Stimulated activated CD4-positive, alpha-beta T cell treated with anti-CD3 and anti-CD28 coated beads, TNF-alpha, amount 100 ng/mL, for 48 hours (primary cell): ENCODE results near the gene PSMF1.
A peak's percentile ranks its signal among the peaks of the same experiment; 100 is the strongest.
"Not testable (repeated sequence)": the region's sequence is repeated elsewhere in the genome, so short reads cannot be mapped to it uniquely, and the experiment has no call there.

Experiments
- DNase-seq, 3 donors: peaks; one replicate each; pipeline ENCODE4 v3.0.0-alpha.2; 2020; ENCODE audit warnings: low read depth in 3 of 3

PSMF1 gene

DNA sequence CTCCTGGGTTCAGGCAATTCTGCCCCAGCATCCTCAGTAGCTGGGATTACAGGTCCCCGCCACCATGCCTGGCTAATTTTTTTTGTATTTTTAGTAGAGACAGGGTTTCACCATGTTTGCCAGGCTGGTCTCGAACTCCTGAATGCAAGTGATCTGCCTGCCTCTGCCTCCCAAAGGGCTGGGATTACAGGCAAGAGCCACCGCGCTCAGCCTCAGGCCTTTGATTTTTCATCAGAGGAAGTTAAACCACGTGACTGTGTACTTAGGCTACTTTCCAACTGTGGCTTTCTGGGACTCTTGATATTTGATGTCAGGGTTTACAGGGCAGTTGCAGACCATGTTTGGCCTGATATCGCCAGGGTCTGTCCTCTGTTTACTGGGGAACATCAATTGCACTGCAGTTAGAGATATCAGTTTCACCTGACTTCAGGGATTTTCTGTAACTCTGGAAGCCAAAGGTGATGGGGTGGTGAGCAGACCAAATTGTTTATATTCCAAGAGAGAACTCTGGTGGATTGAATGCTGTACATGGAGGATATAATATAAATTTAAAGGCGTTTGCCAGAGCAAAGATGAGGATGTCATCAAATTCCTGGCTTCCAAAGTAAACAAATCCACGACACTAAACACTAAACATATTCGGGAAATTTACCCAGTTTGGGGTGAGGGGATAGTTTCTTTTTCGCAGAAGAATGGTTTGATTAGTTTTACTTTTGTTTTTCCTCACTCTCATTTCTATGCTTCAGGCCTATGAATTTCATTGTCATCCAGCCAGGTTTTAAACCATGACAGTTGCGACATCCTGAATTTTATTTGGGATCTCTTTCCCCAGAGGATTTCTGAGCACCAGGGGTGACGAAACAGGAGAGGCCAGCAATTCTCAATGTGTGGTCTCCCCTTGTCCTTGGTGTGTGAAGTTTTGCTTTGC, 4.2 kb downstream of the PSMF1 start:
- no peak for DNase-seq

DNA sequence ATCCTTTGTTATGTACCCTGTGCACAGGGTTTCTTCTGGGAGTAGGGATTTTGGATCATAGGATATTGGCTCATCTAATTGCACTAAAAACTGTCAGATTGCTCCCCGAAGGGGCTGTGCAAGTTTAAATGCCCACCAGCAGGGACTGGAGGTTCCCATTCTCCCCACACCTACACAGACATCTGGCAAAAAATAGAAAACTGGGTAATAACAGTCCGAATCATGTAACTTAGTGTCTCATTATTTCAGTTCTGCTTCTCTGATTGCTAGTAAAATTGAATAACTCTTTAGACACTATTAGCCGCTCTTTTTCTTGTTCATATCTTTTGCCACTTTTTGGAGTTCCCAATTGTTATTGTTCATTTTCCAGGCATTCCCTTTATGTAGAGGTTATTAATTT, 5.3 kb downstream of the PSMF1 start:
- DNase-seq, result no peak

DNA sequence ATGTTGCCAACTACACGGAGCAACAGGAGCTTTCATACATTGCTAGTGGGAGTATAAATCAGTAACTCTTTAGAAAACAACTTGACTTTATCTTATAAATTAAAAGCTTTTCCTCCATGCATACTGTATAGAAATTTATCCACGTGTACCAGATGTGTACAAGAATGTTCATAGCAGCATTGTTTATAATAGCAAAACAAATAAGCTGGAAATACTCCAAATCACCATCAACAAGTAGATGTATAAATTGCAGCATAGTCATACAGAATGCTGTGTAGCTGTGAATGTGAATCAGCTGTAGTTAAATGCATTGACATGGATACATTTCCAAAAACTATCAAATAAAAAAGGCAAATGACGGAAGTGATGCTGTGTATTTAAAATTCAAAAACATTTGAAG, 6.0 kb downstream of the PSMF1 start:
- no peak for DNase-seq

- DNase-seq, result no peak
These were observed 6.9 kb downstream of the PSMF1 start for GRCh38 chr20:1125277-1125676.

DNA sequence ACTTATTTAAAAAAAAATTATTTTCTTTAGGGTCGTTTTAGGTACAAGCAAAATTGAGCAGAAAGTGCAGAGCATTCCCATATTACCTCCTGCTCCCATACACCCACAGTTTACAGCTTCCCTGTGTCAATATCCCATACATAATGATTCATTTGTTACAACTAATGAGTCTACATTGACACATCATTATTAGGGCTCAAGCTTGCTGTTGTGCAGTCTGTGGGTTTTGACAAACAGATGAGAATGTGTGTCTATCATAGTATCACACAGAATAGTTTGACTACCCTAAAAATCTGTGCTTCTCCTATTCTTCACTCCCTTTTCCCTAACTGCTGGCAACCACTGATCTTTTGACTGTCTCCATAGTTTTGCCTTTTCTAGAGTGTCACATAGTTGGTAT, 9.4 kb downstream of the PSMF1 start:
- DNase-seq, result no peak

- no peak for DNase-seq
These were observed 11.8 kb downstream of the PSMF1 start for GRCh38 chr20:1130058-1130694.

- DNase-seq, result no peak
These were observed 12.4 kb downstream of the PSMF1 start for GRCh38 chr20:1130847-1131246.

DNA sequence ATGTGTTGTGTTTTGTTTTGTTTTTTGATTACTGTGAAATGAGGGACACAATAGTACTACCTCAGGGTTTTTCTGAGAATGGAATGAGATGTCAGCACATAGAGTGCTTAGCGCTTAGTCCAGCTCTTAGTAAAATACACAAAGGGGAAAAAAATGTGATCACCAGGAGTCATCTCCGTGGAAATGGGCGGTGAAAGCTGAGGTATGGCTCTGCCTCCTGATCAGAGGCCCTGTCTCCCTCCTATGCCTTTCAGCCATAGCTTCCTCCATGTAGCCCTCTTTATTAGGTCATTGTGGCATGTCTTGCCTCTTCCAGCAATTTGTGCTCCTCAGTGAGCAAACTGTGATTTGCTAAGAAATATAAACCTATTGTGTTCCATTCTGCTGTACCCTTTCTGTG, 13.0 kb downstream of the PSMF1 start:
- no peak for DNase-seq

- DNase-seq, result no peak
These were observed 16.0 kb downstream of the PSMF1 start for GRCh38 chr20:1134355-1134754.

DNA sequence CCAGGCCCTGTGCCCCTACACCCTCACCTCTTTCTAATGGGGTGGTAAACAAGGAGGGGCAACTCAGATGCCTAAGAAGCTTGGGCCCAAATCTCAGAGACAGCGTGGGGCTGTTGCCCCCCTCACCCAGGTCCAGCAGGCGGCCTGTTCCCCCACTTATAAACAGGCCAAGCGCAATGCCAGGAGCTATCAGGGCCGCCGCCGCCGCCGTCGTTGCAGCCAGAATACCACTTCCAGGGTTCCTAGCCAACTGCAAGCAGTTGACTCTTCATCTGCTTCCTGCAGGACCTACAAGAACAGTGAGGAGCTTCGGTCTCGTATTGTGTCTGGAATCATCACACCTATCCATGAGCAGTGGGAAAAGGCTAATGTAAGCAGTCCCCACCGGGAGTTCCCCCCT, 16.4 kb downstream of the PSMF1 start:
- no peak for DNase-seq

DNA sequence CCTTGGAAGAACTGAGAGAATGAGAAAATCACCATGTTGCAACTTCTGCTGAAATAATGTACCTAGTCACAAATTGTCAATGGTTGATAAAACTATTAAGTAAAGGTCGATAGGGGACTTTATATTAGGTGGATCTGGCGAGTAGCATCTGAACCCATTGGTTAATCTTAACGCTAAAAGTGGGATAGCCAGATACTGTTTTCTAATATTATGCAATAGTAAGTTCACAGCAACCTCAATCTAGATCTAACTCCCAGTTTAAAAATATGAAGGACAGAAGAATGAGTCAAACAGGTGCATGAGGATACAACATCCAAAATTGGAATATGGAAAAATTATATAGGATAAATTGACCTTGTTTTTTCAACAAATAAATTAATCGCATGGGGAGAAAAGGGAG, 18.8 kb downstream of the PSMF1 start:
- DNase-seq, result no peak

- no peak for DNase-seq
These were observed 26.2 kb downstream of the PSMF1 start for GRCh38 chr20:1144401-1145172.

DNA sequence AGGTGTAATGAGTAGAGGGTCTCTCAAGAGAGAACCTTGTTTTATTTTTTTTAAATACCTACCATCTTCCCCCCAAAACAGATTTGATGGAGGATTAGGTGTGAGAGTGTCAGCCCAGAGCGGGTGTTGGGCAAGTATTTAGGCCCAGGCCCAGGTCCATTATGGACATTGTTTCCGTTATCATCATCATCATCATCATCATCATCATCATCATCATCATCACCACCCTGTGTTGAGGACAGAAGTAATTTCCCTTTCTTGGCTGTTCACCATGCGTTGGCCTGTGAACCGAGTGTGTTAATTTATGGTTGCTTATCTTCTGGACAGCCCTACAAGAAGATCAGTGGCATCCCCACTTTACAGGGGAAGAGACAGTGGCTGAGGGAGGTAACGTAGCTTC, 28.6 kb downstream of the PSMF1 start:
- DNase-seq, result no peak

- not testable (repeated sequence) for DNase-seq
These were observed 31.4 kb downstream of the PSMF1 start for GRCh38 chr20:1149812-1150211.

GRCh38 chr20:1150218-1150617, 31.8 kb downstream of the PSMF1 start:
- DNase-seq, result peak in 2 of 3 donors; percentile 4 to 8

- no peak for DNase-seq
These were observed 32.6 kb downstream of the PSMF1 start for GRCh38 chr20:1150968-1151367.

- no peak for DNase-seq
These were observed 35.8 kb downstream of the PSMF1 start for GRCh38 chr20:1154226-1154625.

DNA sequence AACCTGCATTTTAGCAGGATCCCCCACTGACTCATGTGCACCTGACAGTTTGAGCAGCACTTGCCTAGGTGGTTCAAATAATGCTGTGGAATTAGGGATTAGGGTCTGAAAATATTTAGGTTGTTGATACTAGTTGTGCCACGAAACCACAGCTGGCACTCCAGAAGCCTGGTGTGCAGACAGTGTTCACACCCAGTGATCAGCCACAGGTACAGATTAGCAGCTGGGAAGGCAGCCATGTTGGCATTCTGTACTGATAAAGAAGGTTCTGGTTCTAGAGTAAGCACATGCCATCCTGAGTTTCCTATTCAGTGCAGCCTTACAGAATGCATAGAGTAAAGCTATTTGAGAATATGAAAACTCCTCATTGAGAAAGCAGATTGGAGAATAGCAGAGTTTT, 36.3 kb downstream of the PSMF1 start:
- DNase-seq, result no peak

DNA sequence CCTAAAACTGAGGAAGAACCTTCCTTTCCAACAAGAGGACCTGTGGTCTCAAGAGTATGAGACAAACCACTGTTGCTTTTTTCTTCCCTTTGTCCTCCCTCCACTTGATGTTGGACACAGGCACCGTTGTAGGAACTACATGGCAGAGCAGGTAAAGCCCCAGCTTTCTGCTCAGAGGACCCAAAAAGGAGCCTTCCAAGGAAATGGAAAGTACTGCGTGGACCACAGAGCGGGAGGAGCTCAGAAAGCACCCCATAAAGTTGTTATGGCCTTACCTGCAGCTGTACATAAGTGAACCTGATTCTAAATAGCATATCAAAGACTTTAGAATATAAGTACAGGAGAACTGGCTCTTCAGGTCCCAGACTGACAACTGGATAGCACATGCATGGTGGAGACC, 36.9 kb downstream of the PSMF1 start:
- no peak for DNase-seq

DNA sequence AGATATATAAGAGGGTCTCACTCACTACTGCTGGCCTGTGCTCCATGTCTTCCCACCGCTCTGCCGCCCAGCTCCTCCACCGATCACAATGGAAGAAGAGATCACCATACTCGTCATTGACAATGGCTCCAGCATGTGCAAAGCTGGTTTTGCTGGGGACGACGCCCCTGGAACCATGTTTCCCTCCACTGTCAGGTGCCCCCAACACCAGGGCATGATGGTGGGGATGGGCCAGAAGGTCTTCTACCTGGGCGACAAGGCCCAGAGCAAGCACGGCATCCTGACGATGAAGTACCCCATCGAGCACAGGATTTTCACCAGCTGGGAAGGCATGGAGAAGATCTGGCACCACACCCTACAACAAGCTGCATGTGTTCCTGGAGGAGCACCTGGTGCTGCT, 42.1 kb downstream of the PSMF1 start:
- no peak for DNase-seq

- DNase-seq, result no peak
These were observed 42.6 kb downstream of the PSMF1 start for GRCh38 chr20:1160991-1161390.

- DNase-seq, result no peak
These were observed 44.7 kb downstream of the PSMF1 start for GRCh38 chr20:1163105-1163504.

DNA sequence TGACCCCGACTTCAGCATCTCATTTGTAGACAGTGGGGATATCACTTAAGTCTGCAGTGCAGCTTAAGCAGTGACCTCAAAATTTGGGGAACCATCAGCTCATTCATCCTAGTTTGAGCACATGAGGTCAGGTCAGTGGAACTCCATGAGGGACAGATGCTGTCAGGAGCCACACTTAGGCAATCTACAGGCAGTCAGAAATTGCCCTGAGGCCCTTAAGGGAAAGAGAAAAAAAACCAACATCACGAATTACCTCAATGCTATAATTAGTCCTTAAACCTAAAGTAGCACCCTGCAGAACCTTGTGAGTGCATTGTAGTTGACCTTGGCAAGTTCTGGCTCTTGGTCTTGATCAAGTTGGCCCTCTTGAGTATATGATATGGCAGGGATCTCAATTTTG, 45.3 kb downstream of the PSMF1 start:
- DNase-seq, result no peak
